K562 (cell line): ENCODE measurements around the gene HVCN1. TPM values are rescaled to one million over a fixed set of nuclear protein-coding genes. Genes with fewer than 3 reads are reported as not detected.

Experiments used
- ATAC-seq: fragments of 200-7000 bp; cut with Tn5 transposase; 3 replicates; pipeline ENCODE4 v1.9.1; 2020; ENCODE audit warnings: moderate library complexity
- BruUV-seq: library from RNA; stranded (reverse); fragments of 400-500 nt; replicated peaks from 2 replicates; lab custom pipeline; 2021; lab: Mats Ljungman, UMichigan
- CTCF ChIA-PET: fragments of 300-600 bp; formaldehyde crosslinking; extraction: SDS; loops from one replicate; lab custom pipeline; 2021; ENCODE audit warnings: low intra/inter-chr PET ratio; lab: Yijun Ruan, JAX
- POLR2A ChIA-PET: fragments of 300-600, 350-650 bp; sonication (Branson Sonifier 250); formaldehyde crosslinking; extraction: SDS; loops from one replicate; lab custom pipeline; 2021; ENCODE audit warnings: antibody characterized with exemption, inconsistent platforms; lab: Yijun Ruan, JAX
- DNase-seq, 4 experiments: peaks; one replicate each; pipeline versions ENCODE4 v3.0.0 to v3.0.0-alpha.2; 2011 to 2018; ENCODE audit warnings: low spot score in 3 of 4, mixed read lengths in 3 of 4; ENCODE audit errors: extremely low read depth in 1 of 4
- FAIRE-seq: peaks from 2 replicates; lab custom pipeline; 2011; peaks lifted over from hg19 to GRCh38; lab: Jason Lieb, UNC
- H2AFZ ChIP-seq: 2 replicates; pipeline ENCODE4 v1.6.0; 2011; ENCODE audit warnings: low read depth, low read length, control low read depth, inconsistent platforms
- H3K27ac ChIP-seq: fragments of 200-600 bp; 3 replicates; pipeline ENCODE4 v1.8.0; 2011; ENCODE audit warnings: low read depth, mild to moderate bottlenecking, control low read depth, inconsistent platforms, low read length, moderate library complexity, mixed read lengths; ENCODE audit errors: extremely low read depth
- H3K27me3 ChIP-seq, 2 experiments: fragments of 300-600 bp in 1 of 2; 2 replicates in 1 of 2; 3 replicates in 1 of 2; pipeline versions ENCODE4 v1.6.0 to v1.8.0; 2011; ENCODE audit warnings: inconsistent platforms in 2 of 2, low read length in 2 of 2, mild to moderate bottlenecking in 1 of 2, mixed read lengths in 1 of 2, moderate library complexity in 1 of 2; ENCODE audit not compliant: control insufficient read depth in 2 of 2, insufficient read depth in 2 of 2
- H3K36me3 ChIP-seq: fragments of 300-600 bp; 3 replicates; pipeline ENCODE4 v1.8.0; 2011; ENCODE audit warnings: mild to moderate bottlenecking, low read length, inconsistent platforms; ENCODE audit not compliant: control insufficient read depth, insufficient read depth
- H3K4me1 ChIP-seq, 2 experiments: fragments of 200-600 bp in 1 of 2; replicated peaks in 1 of 2; 2 replicates in 1 of 2; 3 replicates in 1 of 2; pipeline versions ENCODE4 v1.5.1 to v1.8.0; 2011; ENCODE audit warnings: inconsistent platforms in 2 of 2, low read length in 2 of 2, mild to moderate bottlenecking in 1 of 2, mixed read lengths in 1 of 2, moderate library complexity in 1 of 2; ENCODE audit not compliant: control insufficient read depth in 2 of 2, insufficient read depth in 2 of 2
- H3K4me2 ChIP-seq: 2 replicates; pipeline ENCODE4 v1.6.1; 2011; ENCODE audit warnings: low read length, control low read depth, inconsistent platforms, mixed read lengths; ENCODE audit not compliant: insufficient read depth
- H3K4me3 ChIP-seq: fragments of 200-600 bp; sonication (generic), shearing (Covaris generic); 2 replicates; pipeline ENCODE4 v1.5.1; 2016; ENCODE audit warnings: control low read depth, inconsistent platforms
- H3K79me2 ChIP-seq: fragments of 200-600 bp; 3 replicates; pipeline ENCODE4 v1.8.0; 2011; ENCODE audit warnings: low read length, inconsistent platforms; ENCODE audit not compliant: control insufficient read depth, insufficient read depth
- H3K9ac ChIP-seq, 2 experiments: 2 replicates each; pipeline versions ENCODE4 v1.6.0 to v1.6.1; 2011; ENCODE audit warnings: low read depth in 2 of 2, low read length in 2 of 2, control low read depth in 1 of 2, inconsistent platforms in 1 of 2, mild to moderate bottlenecking in 1 of 2, mixed read lengths in 1 of 2; ENCODE audit not compliant: insufficient read depth in 1 of 2
- H3K9me1 ChIP-seq: one replicate; pipeline ENCODE4 v1.6.0; 2011; ENCODE audit warnings: inconsistent platforms, mild to moderate bottlenecking, low read length, moderate library complexity; ENCODE audit not compliant: control insufficient read depth, insufficient read depth
- H3K9me3 ChIP-seq: replicated peaks from 2 replicates; pipeline ENCODE4 v1.5.1; 2011; ENCODE audit warnings: low read depth, low read length, inconsistent platforms; ENCODE audit not compliant: control insufficient read depth, insufficient read depth
- H4K20me1 ChIP-seq: replicated peaks from 2 replicates; pipeline ENCODE4 v1.6.1; 2011; ENCODE audit warnings: low read length, inconsistent platforms, mixed read lengths; ENCODE audit not compliant: control insufficient read depth, insufficient read depth
- ARID1B ChIP-seq: fragments of 450-650 bp; IDR thresholded peaks from 2 replicates; pipeline ENCODE4 v1.6.1; 2016; ENCODE audit warnings: antibody characterized with exemption, mild to moderate bottlenecking, inconsistent platforms
- CBFA2T3 ChIP-seq: fragments of 450-650 bp; IDR thresholded peaks from 2 replicates; pipeline ENCODE4 v1.6.1; 2017
- DPF2 ChIP-seq: fragments of 450-650 bp; IDR thresholded peaks from 2 replicates; pipeline ENCODE4 v1.6.1; 2016
- EGR1 ChIP-seq: fragments of 450-650 bp; conservative IDR thresholded peaks from 2 replicates; pipeline ENCODE4 v1.6.1; 2017; ENCODE audit warnings: mild to moderate bottlenecking
- FOS ChIP-seq: IDR thresholded peaks from 3 replicates; pipeline ENCODE4 v1.6.1; 2011; ENCODE audit not compliant: insufficient read length; ENCODE audit errors: extremely low read depth
- PHB ChIP-seq: fragments of 250-450 bp; sonication (Bioruptor Pico); IDR thresholded peaks from 2 replicates; pipeline ENCODE4 v1.5.0; 2021
- RNF2 ChIP-seq: sonication (generic); IDR thresholded peaks from 2 replicates; pipeline ENCODE4 v1.6.1; 2016
- RUNX1 ChIP-seq: sonication (generic); IDR thresholded peaks from 2 replicates; pipeline ENCODE4 v1.6.1; 2016; ENCODE audit warnings: antibody characterized with exemption, low read depth
- SMARCA4 ChIP-seq: fragments of 450-650 bp; IDR thresholded peaks from 2 replicates; pipeline ENCODE4 v1.6.1; 2016
- SMARCE1 ChIP-seq: fragments of 450-650 bp; IDR thresholded peaks from 2 replicates; pipeline ENCODE4 v1.7.1; 2016; ENCODE audit warnings: mild to moderate bottlenecking
- UBTF ChIP-seq, 2 experiments: IDR thresholded peaks; 2 replicates each; pipeline ENCODE4 v1.6.1; 2012; ENCODE audit warnings: improper control_type of control experiment in 2 of 2, low read depth in 2 of 2, low read length in 2 of 2, borderline replicate concordance in 1 of 2
- ZBTB7A ChIP-seq: IDR thresholded peaks from 2 replicates; pipeline ENCODE4 v1.6.1; 2011; ENCODE audit warnings: low read depth, mild to moderate bottlenecking, low read length, moderate library complexity, borderline replicate concordance; ENCODE audit not compliant: control insufficient read depth
- ZNF445 ChIP-seq: fragments of 250-450 bp; sonication (Bioruptor Pico); IDR thresholded peaks from 2 replicates; pipeline ENCODE4 v1.4.0; 2020; ENCODE audit warnings: low read depth, mild to moderate bottlenecking, moderate library complexity
- WGBS: fragments of 100-300 bp; shearing (Covaris generic); methylation state at CpG from one replicate; pipeline ENCODE4 v1.1.6; 2016; ENCODE audit warnings: low coverage, mixed read lengths; ENCODE audit not compliant: insufficient coverage; ENCODE audit errors: missing lambda C conversion rate; 5-methylcytosine and 5-hydroxymethylcytosine counted together
- in situ Hi-C: fragments of 300-500 bp; cut with MboI; formaldehyde crosslinking; loops from 4 replicates; pipeline ENCODE4 v1.15.0; 2018; ENCODE audit warnings: inconsistent platforms, mixed read lengths
- intact Hi-C: fragments of 100-400 bp; cut with micrococcal nuclease; formaldehyde crosslinking; loops from 2 replicates; pipeline ENCODE4 v1.14.2; 2022
- polyA plus RNA-seq, 8 experiments: library from polyadenylated mRNA; depleted of rRNA in 4 of 8; stranded (reverse) in 5 of 8; unstranded in 3 of 8; fragments of >200 nt; fragmentation: Nextera tagmentation in 2 of 8; fragmentation: Illumina TruSeq in 1 of 8; extraction: Ambion mirVana in 2 of 8; extraction: Trizol in 1 of 8; gene quantifications; 2 replicates each; pipeline versions ENCODE4 v1.2.1 to v1.2.3, GENCODE V29; 2011 to 2014; ENCODE audit warnings: inconsistent platforms in 1 of 8, missing spikeins in 1 of 8
- total RNA-seq, 7 experiments: library from RNA; depleted of rRNA in 6 of 7; stranded (reverse); fragments of >200 nt in 6 of 7; fragmentation: Illumina TruSeq in 2 of 7; extraction: Trizol in 2 of 7; gene quantifications; 2 replicates each; pipeline versions ENCODE4 v1.2.1 to v1.2.3, GENCODE V29; 2011 to 2021; ENCODE audit warnings: low replicate concordance in 1 of 7

Gene HVCN1
- total and polyA plus RNA-seq, 9 of the 15 experiments (the other 6 are each of a cell fraction or from before 2014, with no cell fraction given) = 0.21 to 1.4 (median 0.74) TPM

GRCh38 chr12:110641521-110641920 is 47.4 kb downstream of the HVCN1 start:
- H3K79me2 ChIP-seq = no peaks in the 10 kb centered on the region
- no peak overlapping the region for H2AFZ ChIP-seq
- no peak overlapping the region for H3K27ac ChIP-seq
- H3K27me3 ChIP-seq = peaks cover 9 to 20% of the 10 kb centered on the region in 2 experiments; a peak in 4 of 5 replicates
- ATAC-seq (peak; percentile 68), DNase-seq (peak in 3 of 4 experiments; percentile 22 to 65 (median 44)), FAIRE-seq (no peak)
- ChIA-PET POLR2A (interaction anchor here (0.6 to 0.7 kb wide), 3 partner anchors 11 to 175 kb away, joined by 3 to 6 read pairs (median 3); no protein-coding TSS in a partner anchor), CTCF (no interaction called here)
- intact Hi-C loops = loop anchor here (2.0 kb wide), 1 partner anchor 57 kb away; no protein-coding TSS in a partner anchor
- TF ChIP-seq SMARCA4 (peak; percentile 36; the same call in 1 of the 2 replicates), SMARCE1 (0 out of 2 replicates have a peak, but pooled peaks have one; percentile 22), EGR1 (peak; percentile 90), UBTF (IDR thresholded peaks at IDR 0.05; ENCODE audit: borderline replicate concordance in 1 of 2, low read depth in 2 of 2, low read length in 2 of 2) (peak in 1 of 2 experiments; percentile 73; a peak in 2 of 4 replicates), RUNX1 (no peak), CBFA2T3 (peak; percentile 54), PHB (no peak), ZBTB7A (peak; percentile 41; the same call in 1 of the 2 replicates), ZNF445 (CRISPR knock-in tag) (peak; percentile 54; the same call in 1 of the 2 replicates), DPF2 (peak; percentile 33; the same call in 1 of the 2 replicates), FOS (no peak), RNF2 (peak; percentile 12; the same call in 1 of the 2 replicates), ARID1B (peak; percentile 29; the same call in 1 of the 2 replicates)
- H3K4me3 ChIP-seq = no peak overlapping the region
- H3K36me3 ChIP-seq = no peaks in the 10 kb centered on the region
- no peaks in the 10 kb centered on the region for H4K20me1 ChIP-seq
- WGBS = 0% methylated on average over 6 of the region's 7 CpGs
- H3K4me2 ChIP-seq = no peak overlapping the region
- no TSS peak for BruUV-seq
- in situ Hi-C loops = no loop called here
- peaks cover 8 to 33% of the 10 kb centered on the region in 2 experiments for H3K4me1 ChIP-seq
- H3K9me1 ChIP-seq = peaks cover 3% of the 10 kb centered on the region
- no peaks in the 10 kb centered on the region for H3K9me3 ChIP-seq
- H3K9ac ChIP-seq = peak overlapping the region in 1 of 2 experiments; percentile 64; a peak in 2 of 4 replicates
